Lower lobe of right lung (tissue), 2 donors: ENCODE measurements around the gene ZNF324B. TPM values are rescaled to one million over a fixed set of nuclear protein-coding genes. Genes with fewer than 3 reads are reported as not detected.
"Not testable (repeated sequence)": the region's sequence is repeated elsewhere in the genome, so short reads cannot be mapped to it uniquely, and the experiment has no call there.

Experiments used
- ATAC-seq, 2 donors: fragments of 200-7000 bp; cut with Tn5 transposase; one replicate each; pipeline ENCODE4 v1.9.1; 2020 to 2022; ENCODE audit warnings: mild to moderate bottlenecking in 2 of 2, moderate library complexity in 2 of 2
- DNase-seq: peaks from one replicate; pipeline ENCODE4 v3.0.0-alpha.2; 2020
- H3K27ac ChIP-seq: fragments of 200-600 bp; one replicate; pipeline ENCODE4 v1.8.0; 2022
- H3K27me3 ChIP-seq: fragments of 200-600 bp; one replicate; pipeline ENCODE4 v1.8.0; 2022; ENCODE audit warnings: low read depth
- H3K36me3 ChIP-seq: fragments of 200-600 bp; one replicate; pipeline ENCODE4 v1.8.0; 2022; ENCODE audit warnings: mild to moderate bottlenecking
- H3K4me1 ChIP-seq: fragments of 200-600 bp; one replicate; pipeline ENCODE4 v1.8.0; 2022
- H3K4me3 ChIP-seq: fragments of 200-600 bp; one replicate; pipeline ENCODE4 v1.8.0; 2022; ENCODE audit warnings: mild to moderate bottlenecking
- H3K9me3 ChIP-seq: fragments of 200-600 bp; one replicate; pipeline ENCODE4 v1.8.0; 2022
- CTCF ChIP-seq: fragments of 200-600 bp; IDR thresholded peaks from one replicate; pipeline ENCODE4 v1.8.0; 2022; ENCODE audit warnings: antibody characterized with exemption, mild to moderate bottlenecking
- intact Hi-C: fragments of 100-400 bp; cut with DNase I; formaldehyde crosslinking; loops from one replicate; pipeline ENCODE4 v1.11.0; 2022
- total RNA-seq: library from RNA; stranded (reverse); fragmentation: NEBNext Ultra II Directional; extraction: Animal tissue kit (Norgen Biotek cat#: 25700); gene quantifications from one replicate; pipeline ENCODE4 v1.2.1, GENCODE V29; 2021
- donor health status: DM: no; HTN: yes; CAD: no; lungs with severe emphysema.

Gene ZNF324B
- total RNA-seq, 1 donor from 2014 or later, result 8.3 TPM

GRCh38 chr19:58429745-58430144 lies 21.7 kb upstream of the ZNF324B start:
- H3K27ac ChIP-seq, result no peak overlapping the region
- DNase-seq (no peak), ATAC-seq (no peak)
- intact Hi-C loops, result no loop called here
- peaks cover 75% of the 10 kb centered on the region for H3K9me3 ChIP-seq
- H3K36me3 ChIP-seq, result peaks cover 13% of the 10 kb centered on the region
- no peak overlapping the region for H3K4me3 ChIP-seq
- no peaks in the 10 kb centered on the region for H3K4me1 ChIP-seq
- no peaks in the 10 kb centered on the region for H3K27me3 ChIP-seq
- no peak for TF ChIP-seq CTCF

- Histone ChIP-seq H3K36me3 (peaks cover 35% of the 10 kb centered on the region), H3K4me1 (peaks cover 5% of the 10 kb centered on the region), H3K4me3 (no peak overlapping the region), H3K27me3 (no peaks in the 10 kb centered on the region), H3K9me3 (peaks cover 96% of the 10 kb centered on the region), H3K27ac (no peak overlapping the region)
- DNase-seq (no peak), ATAC-seq (no peak)
- TF ChIP-seq CTCF, result no peak
- intact Hi-C loops, result no loop called here
Measured at GRCh38 chr19:58434217-58434616, 17.2 kb upstream of the ZNF324B start.

GRCh38 chr19:58439576-58440554 lies 11.6 kb upstream of the ZNF324B start, which contains the start of gene ZNF132:
TSS of gene ZNF132 (minus strand) at chr19:58440153. CDS start at chr19:58439821, 332 bp downstream.
- no peak for TF ChIP-seq CTCF
- intact Hi-C loops, result no loop called here
- H3K27me3 ChIP-seq, result no peaks in the 10 kb centered on the region

GRCh38 chr19:58440556-58440955 lies 10.9 kb upstream of the ZNF324B start:
- no peaks in the 10 kb centered on the region for H3K27me3 ChIP-seq
- peak; percentile 2 to 3 for ATAC-seq
- H3K27ac ChIP-seq, result peak overlapping the region; percentile 81
- peaks cover 14% of the 10 kb centered on the region for H3K36me3 ChIP-seq
- no peak for DNase-seq
- H3K9me3 ChIP-seq, result peaks cover 37% of the 10 kb centered on the region
- H3K4me3 ChIP-seq, result peak overlapping the region; percentile 76
- intact Hi-C loops, result no loop called here
- peaks cover 9% of the 10 kb centered on the region for H3K4me1 ChIP-seq
- no peak for TF ChIP-seq CTCF

More at GRCh38 chr19:58439576-58440554, 11.6 kb upstream of the ZNF324B start, which contains the start of gene ZNF132:
- DNase-seq (peak; percentile 97), ATAC-seq (peak; percentile 98)
- Histone ChIP-seq H3K9me3 (peaks cover 44% of the 10 kb centered on the region), H3K4me1 (peaks cover 9% of the 10 kb centered on the region), H3K4me3 (peak within 1 kb of the TSS; percentile 76), H3K36me3 (peaks cover 20% of the 10 kb centered on the region), H3K27ac (peak within 1 kb of the TSS; percentile 81)

- H3K27me3 ChIP-seq, H3K4me1 ChIP-seq, intact Hi-C loops, DNase-seq, H3K4me3 ChIP-seq, H3K36me3 ChIP-seq, ATAC-seq, H3K27ac ChIP-seq: not testable (repeated sequence)
- H3K9me3 ChIP-seq, result peaks cover 12% of the 10 kb centered on the region
Measured at GRCh38 chr19:58442986-58443385, 8.4 kb upstream of the ZNF324B start.

- DNase-seq, H3K4me3 ChIP-seq, intact Hi-C loops: not testable (repeated sequence)
Measured at GRCh38 chr19:58448860-58449259, 2.6 kb upstream of the ZNF324B start.

GRCh38 chr19:58449980-58450379 lies 1.4 kb upstream of the ZNF324B start:
- H3K27ac ChIP-seq, H3K4me3 ChIP-seq, ATAC-seq, H3K27me3 ChIP-seq, H3K4me1 ChIP-seq, H3K36me3 ChIP-seq, intact Hi-C loops, H3K9me3 ChIP-seq, DNase-seq: not testable (repeated sequence)

More at GRCh38 chr19:58448860-58449259, 2.6 kb upstream of the ZNF324B start:
- H3K27me3 ChIP-seq, H3K36me3 ChIP-seq, H3K4me1 ChIP-seq, H3K9me3 ChIP-seq, H3K27ac ChIP-seq, ATAC-seq: not testable (repeated sequence)
